K562 (cell line): ENCODE measurements around the gene NET1. TPM values are rescaled to one million over a fixed set of nuclear protein-coding genes. Genes with fewer than 3 reads are reported as not detected.

ENCODE experiments used
- ARID3B ChIP-seq: fragments of 250-450 bp; sonication (Bioruptor Pico); IDR thresholded peaks from 2 replicates; pipeline ENCODE4 v1.4.0; 2020; ENCODE audit warnings: borderline replicate concordance
- ATF3 ChIP-seq, 2 experiments: fragments of 450-650 bp in 1 of 2; sonication (generic) in 1 of 2; formaldehyde crosslinking in 1 of 2; IDR thresholded peaks in 1 of 2; conservative IDR thresholded peaks in 1 of 2; 2 replicates each; pipeline versions ENCODE4 v1.6.1 to v1.8.1; 2016 to 2023; ENCODE audit warnings: mild to moderate bottlenecking in 2 of 2, moderate library complexity in 2 of 2, inconsistent platforms in 1 of 2, missing genetic modification reagents in 1 of 2
- BRD4 ChIP-seq: fragments of 200-600 bp; sonication (generic); IDR thresholded peaks from 2 replicates; pipeline ENCODE4 v1.6.1; 2017; ENCODE audit warnings: inconsistent platforms
- CBX3 ChIP-seq, 2 experiments: IDR thresholded peaks; 1 replicate in 1 of 2; 2 replicates in 1 of 2; pipeline ENCODE4 v1.6.1; 2012; ENCODE audit warnings: inconsistent platforms in 2 of 2, low read length in 2 of 2, borderline replicate concordance in 1 of 2, control low read depth in 1 of 2
- CEBPG ChIP-seq, 3 experiments: fragments of 200-800 bp in 1 of 3; sonication (Bioruptor generic) in 1 of 3; sonication (generic) in 1 of 3; formaldehyde crosslinking in 1 of 3; IDR thresholded peaks in 2 of 3; conservative IDR thresholded peaks in 1 of 3; 2 replicates each; pipeline versions ENCODE4 v1.6.1 to v1.8.0; 2016 to 2022; ENCODE audit warnings: missing compliant biosample characterization in 2 of 3, missing genetic modification characterization in 2 of 3, mild to moderate bottlenecking in 1 of 3, missing genetic modification reagents in 1 of 3
- CHAMP1 ChIP-seq: fragments of 450-650 bp; IDR thresholded peaks from 2 replicates; pipeline ENCODE4 v1.6.1; 2016; ENCODE audit warnings: mild to moderate bottlenecking
- FOSL1 ChIP-seq: fragments of 200-800 bp; sonication (Bioruptor generic); conservative IDR thresholded peaks from 2 replicates; pipeline ENCODE4 v1.6.1; 2016; ENCODE audit warnings: missing genetic modification characterization, missing compliant biosample characterization
- ILK ChIP-seq: fragments of 450-650 bp; IDR thresholded peaks from 2 replicates; pipeline ENCODE4 v1.6.1; 2016; ENCODE audit warnings: missing genetic modification characterization, low read depth, mild to moderate bottlenecking, missing compliant biosample characterization, moderate library complexity, borderline replicate concordance
- MAFF ChIP-seq: IDR thresholded peaks from 2 replicates; pipeline ENCODE4 v1.6.1; 2012; ENCODE audit warnings: low read length, improper control_type of control experiment
- MEF2A ChIP-seq: IDR thresholded peaks from 2 replicates; pipeline ENCODE4 v1.6.1; 2011; ENCODE audit warnings: low read depth, mild to moderate bottlenecking, low read length, moderate library complexity; ENCODE audit not compliant: control insufficient read depth
- NCOA4 ChIP-seq: fragments of 450-650 bp; IDR thresholded peaks from 2 replicates; pipeline ENCODE4 v1.6.1; 2018; ENCODE audit warnings: mild to moderate bottlenecking; ENCODE audit not compliant: partially characterized antibody
- NRF1 ChIP-seq, 2 experiments: fragments of 450-650 bp; IDR thresholded peaks in 1 of 2; conservative IDR thresholded peaks in 1 of 2; 2 replicates each; pipeline ENCODE4 v1.6.1; 2014; ENCODE audit warnings: mild to moderate bottlenecking in 2 of 2
- PHF20 ChIP-seq: fragments of 450-650 bp; IDR thresholded peaks from 2 replicates; pipeline ENCODE4 v1.6.1; 2018; ENCODE audit not compliant: partially characterized antibody
- U2AF2 ChIP-seq: fragments of 200-400 bp; formaldehyde crosslinking; optimal IDR thresholded peaks from 2 replicates; pipeline ENCODE3; 2017; ENCODE audit warnings: low read depth, mild to moderate bottlenecking, low read length
- ZNF121 ChIP-seq: sonication (generic); formaldehyde crosslinking; conservative IDR thresholded peaks from 2 replicates; pipeline ENCODE4 v1.8.0; 2022; ENCODE audit warnings: missing genetic modification reagents
- ZNF282 ChIP-seq: sonication (generic); formaldehyde crosslinking; IDR thresholded peaks from 2 replicates; pipeline ENCODE4 v1.8.1; 2023; ENCODE audit warnings: missing genetic modification reagents
- ZNF589 ChIP-seq: fragments of 200-800 bp; sonication (Bioruptor generic); IDR thresholded peaks from 2 replicates; pipeline ENCODE4 v1.6.1; 2016; ENCODE audit warnings: low read depth, missing genetic modification characterization, missing compliant biosample characterization
- ZNF707 ChIP-seq: fragments of 250-450 bp; sonication (Bioruptor Pico); conservative IDR thresholded peaks from 2 replicates; pipeline ENCODE4 v1.8.0; 2022; ENCODE audit warnings: inconsistent platforms, mild to moderate bottlenecking, moderate library complexity
- polyA plus RNA-seq, 8 experiments: library from polyadenylated mRNA; depleted of rRNA in 4 of 8; stranded (reverse) in 5 of 8; unstranded in 3 of 8; fragments of >200 nt; fragmentation: Nextera tagmentation in 2 of 8; fragmentation: Illumina TruSeq in 1 of 8; extraction: Ambion mirVana in 2 of 8; extraction: Trizol in 1 of 8; gene quantifications; 2 replicates each; pipeline versions ENCODE4 v1.2.1 to v1.2.3, GENCODE V29; 2011 to 2014; ENCODE audit warnings: inconsistent platforms in 1 of 8, missing spikeins in 1 of 8
- total RNA-seq, 7 experiments: library from RNA; depleted of rRNA in 6 of 7; stranded (reverse); fragments of >200 nt in 6 of 7; fragmentation: Illumina TruSeq in 2 of 7; extraction: Trizol in 2 of 7; gene quantifications; 2 replicates each; pipeline versions ENCODE4 v1.2.1 to v1.2.3, GENCODE V29; 2011 to 2021; ENCODE audit warnings: low replicate concordance in 1 of 7
- TF ChIP-seq, protein P1 (sequence below): fragments of 450-650 bp; IDR thresholded peaks from 2 replicates; pipeline ENCODE4 v1.6.1; 2016; ENCODE audit warnings: low read depth, mild to moderate bottlenecking, moderate library complexity
- TF ChIP-seq, protein P2 (sequence below): IDR thresholded peaks from 3 replicates; pipeline ENCODE4 v1.6.1; 2011; ENCODE audit warnings: borderline replicate concordance, mild to moderate bottlenecking; ENCODE audit not compliant: insufficient read length, insufficient read depth

Gene NET1
- total and polyA plus RNA-seq, 9 of the 15 experiments (the other 6 are each of a cell fraction or from before 2014, with no cell fraction given), result 47.4 to 258 (median 106) TPM

- 0 out of 2 replicates have a peak, but pooled peaks have one; percentile 52 for TF ChIP-seq ARID3B
- TF ChIP-seq, protein P1, sequence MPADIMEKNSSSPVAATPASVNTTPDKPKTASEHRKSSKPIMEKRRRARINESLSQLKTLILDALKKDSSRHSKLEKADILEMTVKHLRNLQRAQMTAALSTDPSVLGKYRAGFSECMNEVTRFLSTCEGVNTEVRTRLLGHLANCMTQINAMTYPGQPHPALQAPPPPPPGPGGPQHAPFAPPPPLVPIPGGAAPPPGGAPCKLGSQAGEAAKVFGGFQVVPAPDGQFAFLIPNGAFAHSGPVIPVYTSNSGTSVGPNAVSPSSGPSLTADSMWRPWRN, result 0 out of 2 replicates have a peak, but pooled peaks have one; percentile 17
- TF ChIP-seq ILK (tag), result no peak
- TF ChIP-seq, protein P2, sequence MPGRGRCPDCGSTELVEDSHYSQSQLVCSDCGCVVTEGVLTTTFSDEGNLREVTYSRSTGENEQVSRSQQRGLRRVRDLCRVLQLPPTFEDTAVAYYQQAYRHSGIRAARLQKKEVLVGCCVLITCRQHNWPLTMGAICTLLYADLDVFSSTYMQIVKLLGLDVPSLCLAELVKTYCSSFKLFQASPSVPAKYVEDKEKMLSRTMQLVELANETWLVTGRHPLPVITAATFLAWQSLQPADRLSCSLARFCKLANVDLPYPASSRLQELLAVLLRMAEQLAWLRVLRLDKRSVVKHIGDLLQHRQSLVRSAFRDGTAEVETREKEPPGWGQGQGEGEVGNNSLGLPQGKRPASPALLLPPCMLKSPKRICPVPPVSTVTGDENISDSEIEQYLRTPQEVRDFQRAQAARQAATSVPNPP, result no peak
- TF ChIP-seq ZNF589 (CRISPR knock-in tag), result no peak
- peak; percentile 35 to 45; a peak in 3 of 4 replicates for TF ChIP-seq NRF1 (conservative IDR thresholded peaks at IDR 0.05 in 1 of 2, IDR thresholded peaks at IDR 0.05 in 1 of 2)
- peak in 1 of 2 experiments; percentile 70; a peak in 1 of 3 replicates for TF ChIP-seq CBX3 (IDR thresholded peaks at IDR 0.05; ENCODE audit: borderline replicate concordance in 1 of 2, low read length in 2 of 2)
- TF ChIP-seq FOSL1 (tag), result no peak
- no peak for TF ChIP-seq ZNF282 (CRISPR knock-in tag)
- TF ChIP-seq ZNF707 (CRISPR knock-in tag), result no peak; the same call in 1 of the 2 replicates
- TF ChIP-seq NCOA4, result no peak
- TF ChIP-seq CEBPG (CRISPR knock-in tag; IDR thresholded peaks at IDR 0.05), result no peak
- TF ChIP-seq CEBPG (tag; conservative IDR thresholded peaks at IDR 0.05 in 1 of 2, IDR thresholded peaks at IDR 0.05 in 1 of 2), result no peak
- TF ChIP-seq CHAMP1, result 0 out of 2 replicates have a peak, but pooled peaks have one; percentile 13
- no peak for TF ChIP-seq ATF3 (IDR thresholded peaks at IDR 0.05)
- TF ChIP-seq ATF3 (CRISPR knock-in tag; conservative IDR thresholded peaks at IDR 0.05), result peak; percentile 62; the same call in 1 of the 2 replicates
- TF ChIP-seq PHF20, result no peak
- no peak for TF ChIP-seq U2AF2
- no peak for TF ChIP-seq MEF2A
- TF ChIP-seq ZNF121 (CRISPR knock-in tag), result no peak
- TF ChIP-seq MAFF, result no peak
- no peak for TF ChIP-seq BRD4
Measured at GRCh38 chr10:5446390-5446926, 34.1 kb downstream of the NET1 start (continued).
